Amniotic epithelial cell (primary cell): Measurements from ENCODE around the gene DPP8.
"Not testable (repeated sequence)": the region's sequence is repeated elsewhere in the genome, so short reads cannot be mapped to it uniquely, and the experiment has no call there.

Source experiments
- DNase-seq: peaks from one replicate; pipeline ENCODE4 v3.0.0-alpha.2; 2010; ENCODE audit warnings: low read depth

The DPP8 gene

GRCh38 chr15:65402961-65403360, 114.5 kb downstream of the DPP8 start:
- no peak for DNase-seq

GRCh38 chr15:65401611-65402240, 115.8 kb downstream of the DPP8 start:
- no peak for DNase-seq

GRCh38 chr15:65400760-65401610, 116.5 kb downstream of the DPP8 start:
- peak; percentile 61 for DNase-seq

GRCh38 chr15:65399997-65400396, 117.5 kb downstream of the DPP8 start:
- no peak for DNase-seq

GRCh38 chr15:65399001-65399706, 118.3 kb downstream of the DPP8 start:
- no peak for DNase-seq

GRCh38 chr15:65398486-65398885, 119.0 kb downstream of the DPP8 start:
- not testable (repeated sequence) for DNase-seq

GRCh38 chr15:65396965-65397317, 120.5 kb downstream of the DPP8 start:
- DNase-seq = no peak

- DNase-seq = no peak
These were observed 121.1 kb downstream of the DPP8 start for GRCh38 chr15:65396283-65396964.

- no peak for DNase-seq
These were observed 121.8 kb downstream of the DPP8 start for GRCh38 chr15:65395567-65396202.

GRCh38 chr15:65394936-65395335, 122.6 kb downstream of the DPP8 start:
- no peak for DNase-seq

- DNase-seq = no peak
These were observed 123.2 kb downstream of the DPP8 start for GRCh38 chr15:65394280-65394789.

GRCh38 chr15:65393557-65393956, 123.9 kb downstream of the DPP8 start:
- no peak for DNase-seq

GRCh38 chr15:65393091-65393490, 124.4 kb downstream of the DPP8 start:
- DNase-seq = no peak
